HG02870 (cell line): ENCODE results near the gene SMPX.

Experiments used
- ATAC-seq: cut with Tn5 transposase; IDR thresholded peaks from one replicate; pipeline ENCODE4 v1.9.1; 2021; ENCODE audit warnings: mild to moderate bottlenecking, moderate library complexity; ENCODE audit not compliant: unreplicated experiment

The SMPX gene

DNA sequence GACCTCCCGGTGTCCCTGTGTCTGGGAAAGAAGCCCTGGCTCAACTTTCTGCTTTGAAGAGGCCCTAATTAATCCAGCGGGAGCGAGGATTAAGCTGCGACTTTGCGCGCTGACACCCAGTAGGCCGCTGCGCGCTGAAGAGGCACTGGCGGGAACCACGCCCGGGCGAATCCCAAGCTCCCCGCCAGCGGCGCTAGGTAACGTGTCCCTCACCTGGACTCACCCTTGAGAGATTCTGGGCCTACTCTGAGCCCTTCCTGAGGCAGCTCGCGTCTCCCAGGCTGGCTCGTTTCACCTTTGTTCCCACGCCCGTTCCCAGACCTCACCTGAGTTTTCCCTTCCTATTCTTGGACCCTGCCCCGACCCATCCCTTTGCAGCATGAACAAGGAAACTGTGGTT lies 99.2 kb downstream of the SMPX start:
- no peak for ATAC-seq

DNA sequence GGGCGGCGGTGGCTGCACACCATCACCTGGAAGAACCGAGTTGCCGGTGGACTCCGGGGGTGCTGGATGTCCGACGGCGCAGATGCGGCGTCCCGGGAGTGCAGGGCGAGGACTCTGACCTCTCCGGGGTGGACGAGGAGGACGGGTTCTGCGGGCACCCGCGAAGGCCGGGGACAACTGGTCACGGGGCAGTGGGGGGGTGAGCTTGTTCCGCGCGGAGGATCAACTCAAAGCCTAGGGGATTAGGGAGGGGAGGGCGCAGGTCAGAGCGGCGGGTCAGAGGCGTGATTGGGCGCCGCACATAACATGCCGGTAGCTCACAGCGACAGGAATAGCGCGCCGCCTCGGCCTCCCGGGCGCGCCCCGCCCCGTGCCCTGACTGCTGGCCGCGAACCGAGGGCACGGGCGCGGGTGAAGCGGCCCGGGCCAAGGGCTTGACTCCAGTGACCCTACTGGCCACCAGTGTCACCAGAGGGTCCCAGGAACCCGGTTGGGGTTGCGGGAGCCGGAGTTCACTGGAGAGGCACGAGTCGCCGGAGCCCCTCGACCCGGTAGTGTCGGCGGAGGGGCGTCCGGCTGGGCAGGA lies 99.7 kb downstream of the SMPX start, which contains the start of gene KLHL34:
KLHL34 (minus strand) TSS at position 179 of the 586 bp plus-strand sequence. CDS start 542 bp downstream, outside the sequence.
- ATAC-seq: no peak

- ATAC-seq: no peak
These were observed 100.4 kb downstream of the SMPX start for GRCh38 chrX:21657318-21658151.

DNA sequence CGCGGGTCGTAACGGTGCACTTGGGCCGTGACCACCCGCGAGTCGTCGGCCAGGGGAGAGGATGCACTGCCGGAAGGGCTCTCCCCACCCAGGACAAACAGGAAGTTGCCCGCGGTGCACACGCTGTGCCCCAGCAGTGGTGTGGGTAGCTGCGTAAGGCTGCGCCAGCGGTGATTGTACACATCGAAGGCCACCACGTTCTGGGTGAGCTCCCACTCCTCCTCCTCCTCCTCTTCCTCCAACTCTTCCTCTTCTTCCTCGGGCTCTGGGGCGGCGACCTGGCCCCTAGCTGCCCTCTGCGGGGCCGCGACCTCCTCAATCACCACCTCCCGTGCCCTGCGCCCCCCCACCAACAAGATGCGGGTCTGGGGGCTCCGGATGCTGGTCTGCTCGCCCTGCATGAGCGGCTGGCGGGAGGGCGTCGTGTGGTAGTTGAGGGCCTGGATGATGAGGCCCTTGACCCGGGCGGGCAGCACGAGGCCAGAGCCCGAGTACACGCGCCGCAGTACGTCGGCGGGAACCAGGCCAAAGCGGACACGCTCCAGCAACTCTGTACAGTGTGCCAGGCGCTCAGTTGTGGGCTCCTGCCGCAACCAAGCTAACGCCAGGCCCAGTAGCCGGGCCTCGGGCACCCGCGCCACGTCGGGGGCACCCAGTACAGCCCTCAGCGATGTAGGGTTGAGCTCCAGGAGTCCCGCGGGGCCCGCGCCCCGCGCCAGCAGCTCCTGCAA lies 101.2 kb downstream of the SMPX start:
- ATAC-seq: peak; percentile 29
